ENCODE data around the gene COQ4.

- TF ChIP-seq CTCF (IDR thresholded peaks at IDR 0.05; ENCODE audit: low read length) (no peak), EZH2 (optimal IDR thresholded peaks at IDR 0.05; ENCODE audit: low read depth, low read length) (no peak), EZH2phosphoT487 (IDR thresholded peaks at IDR 0.05; ENCODE audit: low read length) (no peak)
Observed at GRCh38 chr9:128276008-128276573, 46.5 kb upstream of the COQ4 start, which contains the start of gene SWI5.

Measured in MM.1S (cell line).